Measurements from ENCODE around the gene PTPRF.

Gene PTPRF

GRCh38 chr1:43510621-43511020, 20.1 kb upstream of the PTPRF start:
- TF ChIP-seq MAX (IDR thresholded peaks at IDR 0.05; ENCODE audit: low read depth, low read length) = no peak
- no peak for TF ChIP-seq MYC (IDR thresholded peaks at IDR 0.05; ENCODE audit: low read depth, low read length)
- no peak for TF ChIP-seq POLR2A (IDR thresholded peaks at IDR 0.05; ENCODE audit: extremely low read depth, insufficient read length)
- no peak for TF ChIP-seq CTCF (IDR thresholded peaks at IDR 0.05; ENCODE audit: low read depth, low read length)
- H3K4me3 ChIP-seq (ENCODE audit: low read depth, low read length) = no peak overlapping the region
- DNase-seq (ENCODE audit: low read depth) = no peak

GRCh38 chr1:43511394-43511793, 19.3 kb upstream of the PTPRF start:
- no peak for TF ChIP-seq MYC (IDR thresholded peaks at IDR 0.05; ENCODE audit: low read depth, low read length)
- no peak overlapping the region for H3K4me3 ChIP-seq (ENCODE audit: low read depth, low read length)
- DNase-seq (ENCODE audit: low read depth) = no peak

- DNase-seq (ENCODE audit: low read depth) = no peak
- H3K4me3 ChIP-seq (ENCODE audit: low read depth, low read length) = no peak overlapping the region
- TF ChIP-seq MAX (IDR thresholded peaks at IDR 0.05; ENCODE audit: low read depth, low read length) (no peak), POLR2A (IDR thresholded peaks at IDR 0.05; ENCODE audit: extremely low read depth, insufficient read length) (no peak), MYC (IDR thresholded peaks at IDR 0.05; ENCODE audit: low read depth, low read length) (no peak), CTCF (IDR thresholded peaks at IDR 0.05; ENCODE audit: low read depth, low read length) (no peak)
These were observed 18.6 kb upstream of the PTPRF start for GRCh38 chr1:43512133-43512532.

- DNase-seq (ENCODE audit: low read depth) = no peak
- H3K4me3 ChIP-seq (ENCODE audit: low read depth, low read length) = no peak overlapping the region
- TF ChIP-seq POLR2A (IDR thresholded peaks at IDR 0.05; ENCODE audit: extremely low read depth, insufficient read length) = no peak
- TF ChIP-seq MAX (IDR thresholded peaks at IDR 0.05; ENCODE audit: low read depth, low read length) = no peak
- no peak for TF ChIP-seq CTCF (IDR thresholded peaks at IDR 0.05; ENCODE audit: low read depth, low read length)
- no peak for TF ChIP-seq MYC (IDR thresholded peaks at IDR 0.05; ENCODE audit: low read depth, low read length)
These were observed 18.0 kb upstream of the PTPRF start for GRCh38 chr1:43512681-43513080.

GRCh38 chr1:43513471-43514173, 17.1 kb upstream of the PTPRF start:
- no peak overlapping the region for H3K4me3 ChIP-seq (ENCODE audit: low read depth, low read length)
- DNase-seq (ENCODE audit: low read depth) = no peak
- TF ChIP-seq MYC (IDR thresholded peaks at IDR 0.05; ENCODE audit: low read depth, low read length) (no peak), POLR2A (IDR thresholded peaks at IDR 0.05; ENCODE audit: extremely low read depth, insufficient read length) (no peak), MAX (IDR thresholded peaks at IDR 0.05; ENCODE audit: low read depth, low read length) (no peak), CTCF (IDR thresholded peaks at IDR 0.05; ENCODE audit: low read depth, low read length) (no peak)

GRCh38 chr1:43518935-43519686, 11.6 kb upstream of the PTPRF start:
- H3K4me3 ChIP-seq (ENCODE audit: low read depth, low read length) = no peak overlapping the region
- no peak for DNase-seq (ENCODE audit: low read depth)
- no peak for TF ChIP-seq MAX (IDR thresholded peaks at IDR 0.05; ENCODE audit: low read depth, low read length)
